HG03342 (cell line): ENCODE measurements around the gene SERAC1.

Experiments
- ATAC-seq: cut with Tn5 transposase; IDR thresholded peaks from one replicate; pipeline ENCODE4 v1.9.1; 2021; ENCODE audit warnings: mild to moderate bottlenecking, moderate library complexity; ENCODE audit not compliant: unreplicated experiment

Gene SERAC1

GRCh38 chr6:158060455-158061360 is 107.4 kb downstream of the SERAC1 start:
- no peak for ATAC-seq
